Thyroid gland (tissue), 4 donors: ENCODE measurements around the gene UCKL1. TPM values are rescaled to one million over a fixed set of nuclear protein-coding genes. Genes with fewer than 3 reads are reported as not detected.

Experiments used
- DNase-seq, 2 donors: peaks; one replicate each; pipeline ENCODE4 v3.0.0-alpha.2; 2019
- H3K27ac ChIP-seq, 3 donors: fragments of 200-600 bp; sonication (generic); 1 replicate in 2 of 3; 2 replicates in 1 of 3; pipeline ENCODE4 v1.5.1; 2016 to 2019; ENCODE audit warnings: mild to moderate bottlenecking in 1 of 3, moderate library complexity in 1 of 3
- H3K27me3 ChIP-seq: fragments of 200-600 bp; sonication (generic); one replicate; pipeline ENCODE4 v1.5.1; 2019
- H3K36me3 ChIP-seq, 2 donors: fragments of 200-600 bp; sonication (generic); one replicate each; pipeline ENCODE4 v1.5.1; 2016 to 2019
- H3K4me1 ChIP-seq, 2 donors: fragments of 200-600 bp; sonication (generic); one replicate each; pipeline ENCODE4 v1.5.1; 2017 to 2019
- H3K4me3 ChIP-seq, 3 donors: fragments of 200-600 bp; sonication (generic); replicated peaks in 1 of 3; 1 replicate in 2 of 3; 2 replicates in 1 of 3; pipeline ENCODE4 v1.5.1; 2016; ENCODE audit warnings: mild to moderate bottlenecking in 1 of 3
- H3K9me3 ChIP-seq: fragments of 200-600 bp; sonication (generic); one replicate; pipeline ENCODE4 v1.5.1; 2017
- POLR2A ChIP-seq, 2 donors: fragments of 450-650 bp; IDR thresholded peaks; one replicate each; pipeline ENCODE4 v1.6.1; 2017; ENCODE audit warnings: antibody characterized with exemption in 2 of 2, mild to moderate bottlenecking in 2 of 2, moderate library complexity in 1 of 2
- WGBS, 2 donors: methylation state at CpG; one replicate each; pipeline ENCODE4 v1.1.5; 2017; 5-methylcytosine and 5-hydroxymethylcytosine counted together
- intact Hi-C: fragments of 100-400 bp; cut with DNase I; formaldehyde crosslinking; loops from one replicate; pipeline ENCODE4 v1.15.1; 2023
- total RNA-seq, 4 donors: library from RNA; depleted of rRNA; stranded (reverse); fragments of >200 nt; gene quantifications; one replicate each; pipeline ENCODE4 v1.2.3, GENCODE V29; 2016
- TF ChIP-seq, protein P1 (sequence below), 6 experiments: fragments of 200-600 bp in 3 of 6; fragments of 450-650 bp in 3 of 6; sonication (generic) in 3 of 6; IDR thresholded peaks; one replicate each; pipeline ENCODE4 v1.5.1; 2016 to 2019; ENCODE audit warnings: antibody characterized with exemption in 6 of 6, mild to moderate bottlenecking in 2 of 6, inconsistent platforms in 1 of 6, moderate library complexity in 1 of 6

UCKL1 gene
- total RNA-seq, 4 donors from 2014 or later = 21.6 to 44.3 (median 29.3) TPM

DNA sequence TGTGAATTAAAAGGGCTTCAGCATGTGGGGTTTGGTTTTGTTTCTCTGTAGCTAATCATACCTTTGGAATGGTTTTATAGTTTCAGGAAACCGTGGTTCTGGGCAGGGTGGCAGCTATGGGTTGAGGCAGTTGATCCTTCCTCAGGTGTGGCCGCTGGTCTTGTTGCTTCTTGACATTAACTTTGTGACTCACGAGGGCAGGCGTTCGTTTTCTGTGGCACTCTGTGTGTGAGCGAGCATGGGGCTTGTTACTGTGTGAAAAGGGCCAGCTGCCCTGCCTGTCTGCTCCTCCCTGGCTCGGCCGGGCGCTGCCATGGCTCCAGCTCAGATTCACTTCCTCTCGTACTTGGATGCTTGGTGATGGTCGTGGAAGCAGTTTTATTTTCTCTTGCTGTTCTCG, 45.0 kb downstream of the UCKL1 start:
- intact Hi-C loops = no loop called here
- H3K36me3 ChIP-seq = no peaks in the 10 kb centered on the region

DNA sequence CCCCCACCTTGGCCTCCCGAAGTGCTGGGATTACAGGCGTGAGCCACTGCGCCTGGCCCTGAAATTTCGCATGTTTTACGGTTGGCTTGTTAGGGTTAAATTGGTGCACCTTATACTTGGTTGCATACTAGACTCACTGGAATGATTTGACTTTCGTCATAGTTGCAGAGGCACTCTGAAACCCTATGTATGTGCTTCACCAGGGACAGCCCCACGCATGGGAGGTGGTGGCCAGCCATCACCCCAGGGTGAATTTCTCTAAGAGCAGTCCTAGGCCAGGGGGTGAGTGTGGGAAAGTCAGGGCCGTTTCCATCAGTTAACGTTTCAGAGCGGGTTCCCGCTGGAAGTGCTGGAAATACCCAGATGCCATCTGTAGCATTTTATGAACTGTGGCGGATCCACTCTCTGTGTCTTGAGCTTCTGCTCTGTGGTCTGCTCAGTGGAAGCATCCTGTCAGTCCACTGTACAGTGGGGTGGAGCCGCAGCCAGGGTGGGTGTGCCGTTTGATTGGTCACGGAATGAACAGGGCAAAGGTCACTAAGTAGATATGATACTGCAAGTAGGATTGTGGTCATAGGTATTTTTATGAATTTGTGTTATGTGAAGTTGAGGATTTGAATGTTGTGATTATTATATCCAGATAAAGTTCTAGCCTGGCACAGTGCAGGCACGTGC, 48.1 kb downstream of the UCKL1 start:
- H3K4me3 ChIP-seq = no peak overlapping the region
- intact Hi-C loops = no loop called here
- peaks cover 8 to 9% of the 10 kb centered on the region in 2 donors for H3K4me1 ChIP-seq
- H3K36me3 ChIP-seq = no peaks in the 10 kb centered on the region
- H3K27me3 ChIP-seq = no peaks in the 10 kb centered on the region
- no peak for TF ChIP-seq POLR2A (IDR thresholded peaks at IDR 0.05)
- TF ChIP-seq, protein P1, sequence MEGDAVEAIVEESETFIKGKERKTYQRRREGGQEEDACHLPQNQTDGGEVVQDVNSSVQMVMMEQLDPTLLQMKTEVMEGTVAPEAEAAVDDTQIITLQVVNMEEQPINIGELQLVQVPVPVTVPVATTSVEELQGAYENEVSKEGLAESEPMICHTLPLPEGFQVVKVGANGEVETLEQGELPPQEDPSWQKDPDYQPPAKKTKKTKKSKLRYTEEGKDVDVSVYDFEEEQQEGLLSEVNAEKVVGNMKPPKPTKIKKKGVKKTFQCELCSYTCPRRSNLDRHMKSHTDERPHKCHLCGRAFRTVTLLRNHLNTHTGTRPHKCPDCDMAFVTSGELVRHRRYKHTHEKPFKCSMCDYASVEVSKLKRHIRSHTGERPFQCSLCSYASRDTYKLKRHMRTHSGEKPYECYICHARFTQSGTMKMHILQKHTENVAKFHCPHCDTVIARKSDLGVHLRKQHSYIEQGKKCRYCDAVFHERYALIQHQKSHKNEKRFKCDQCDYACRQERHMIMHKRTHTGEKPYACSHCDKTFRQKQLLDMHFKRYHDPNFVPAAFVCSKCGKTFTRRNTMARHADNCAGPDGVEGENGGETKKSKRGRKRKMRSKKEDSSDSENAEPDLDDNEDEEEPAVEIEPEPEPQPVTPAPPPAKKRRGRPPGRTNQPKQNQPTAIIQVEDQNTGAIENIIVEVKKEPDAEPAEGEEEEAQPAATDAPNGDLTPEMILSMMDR (IDR thresholded peaks at IDR 0.05) = no peak
- no peaks in the 10 kb centered on the region for H3K9me3 ChIP-seq
- DNase-seq = no peak
- no peak overlapping the region for H3K27ac ChIP-seq
- WGBS, 2 donors = 81 to 84% methylated on average over 16 of the region's 16 CpGs

More for the DNA sequence above, 45.0 kb downstream of the UCKL1 start:
- Histone ChIP-seq H3K9me3 (no peaks in the 10 kb centered on the region), H3K27ac (no peak overlapping the region), H3K27me3 (no peaks in the 10 kb centered on the region), H3K4me3 (no peak overlapping the region), H3K4me1 (peaks cover 9 to 12% of the 10 kb centered on the region in 2 donors)
- WGBS, 2 donors = 65 to 71% methylated on average over 12 of the region's 12 CpGs
- no peak for TF ChIP-seq POLR2A (IDR thresholded peaks at IDR 0.05)
- TF ChIP-seq, protein P1 (IDR thresholded peaks at IDR 0.05) = no peak
- DNase-seq = no peak

DNA sequence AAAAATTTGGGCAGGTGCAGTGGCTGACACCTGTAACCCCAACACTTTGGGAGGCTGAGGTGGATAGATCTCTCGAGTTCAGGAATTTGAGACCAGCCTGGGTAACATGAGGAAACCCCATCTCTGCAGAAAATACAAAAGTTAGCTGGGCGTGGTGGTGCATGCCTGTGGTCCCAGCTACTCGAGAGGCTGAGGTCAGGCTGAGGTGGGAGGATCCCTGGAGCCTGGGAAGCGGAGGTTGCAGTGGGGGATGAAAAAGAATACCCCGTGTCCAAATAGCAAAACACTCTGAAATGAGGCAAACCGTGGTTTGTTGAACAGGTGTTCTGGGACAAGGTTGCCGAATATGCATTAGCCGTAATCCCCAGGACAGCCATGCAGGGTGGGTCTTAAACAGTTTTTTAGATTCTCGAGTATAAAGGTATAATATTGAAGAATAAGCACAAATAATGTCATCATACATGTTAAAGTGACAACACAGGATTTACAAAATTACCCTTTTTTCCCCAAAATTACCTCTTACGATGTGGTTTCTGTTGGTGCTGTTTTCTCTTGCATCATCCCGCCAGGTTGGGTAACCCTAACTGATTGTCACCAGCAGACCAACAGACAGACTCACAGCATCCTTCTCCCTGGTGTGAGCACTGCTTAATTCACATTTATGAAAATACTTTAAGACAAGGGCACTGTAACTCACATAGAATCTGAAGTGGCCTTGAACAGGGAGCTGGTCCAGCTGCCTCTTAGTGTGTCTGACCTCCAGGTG, 52.2 kb downstream of the UCKL1 start:
- 89 to 90% methylated on average over 11 of the region's 11 CpGs for WGBS, 2 donors
- H3K4me3 ChIP-seq = no peak overlapping the region
- H3K9me3 ChIP-seq = no peaks in the 10 kb centered on the region
- intact Hi-C loops = no loop called here
- H3K36me3 ChIP-seq = no peaks in the 10 kb centered on the region
- H3K27ac ChIP-seq = no peak overlapping the region
- H3K27me3 ChIP-seq = no peaks in the 10 kb centered on the region
- DNase-seq = no peak
- TF ChIP-seq, protein P1 (IDR thresholded peaks at IDR 0.05) = no peak
- TF ChIP-seq POLR2A (IDR thresholded peaks at IDR 0.05) = no peak
- H3K4me1 ChIP-seq = peaks cover 8 to 19% of the 10 kb centered on the region in 2 donors

DNA sequence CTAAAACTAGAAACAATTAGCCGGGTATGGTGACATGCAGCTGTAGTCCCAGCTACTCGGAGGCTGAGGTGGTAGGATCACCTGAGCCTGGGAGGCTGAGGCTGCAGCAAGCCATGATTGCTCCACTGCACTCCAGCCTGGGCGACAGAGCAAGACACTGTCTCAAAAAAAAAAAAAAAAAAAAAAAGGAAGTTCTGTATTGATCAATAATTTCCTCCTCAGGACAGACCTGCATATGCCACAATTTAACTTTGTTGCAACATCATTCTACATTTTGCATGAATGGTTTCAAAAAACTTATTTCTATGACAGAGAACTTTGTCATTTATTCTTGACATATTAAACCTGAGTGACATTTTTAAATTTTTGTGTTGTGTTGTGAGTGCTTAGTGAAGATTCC, 55.8 kb downstream of the UCKL1 start:
- Histone ChIP-seq H3K36me3 (no peaks in the 10 kb centered on the region), H3K4me1 (peaks cover 30 to 48% of the 10 kb centered on the region in 2 donors), H3K9me3 (no peaks in the 10 kb centered on the region), H3K27ac (no peak overlapping the region), H3K27me3 (no peaks in the 10 kb centered on the region), H3K4me3 (no peak overlapping the region)
- no peak for DNase-seq
- no peak for TF ChIP-seq POLR2A (IDR thresholded peaks at IDR 0.05)
- intact Hi-C loops = no loop called here
- 80 to 91% methylated on average over 3 of the region's 3 CpGs for WGBS, 2 donors

DNA sequence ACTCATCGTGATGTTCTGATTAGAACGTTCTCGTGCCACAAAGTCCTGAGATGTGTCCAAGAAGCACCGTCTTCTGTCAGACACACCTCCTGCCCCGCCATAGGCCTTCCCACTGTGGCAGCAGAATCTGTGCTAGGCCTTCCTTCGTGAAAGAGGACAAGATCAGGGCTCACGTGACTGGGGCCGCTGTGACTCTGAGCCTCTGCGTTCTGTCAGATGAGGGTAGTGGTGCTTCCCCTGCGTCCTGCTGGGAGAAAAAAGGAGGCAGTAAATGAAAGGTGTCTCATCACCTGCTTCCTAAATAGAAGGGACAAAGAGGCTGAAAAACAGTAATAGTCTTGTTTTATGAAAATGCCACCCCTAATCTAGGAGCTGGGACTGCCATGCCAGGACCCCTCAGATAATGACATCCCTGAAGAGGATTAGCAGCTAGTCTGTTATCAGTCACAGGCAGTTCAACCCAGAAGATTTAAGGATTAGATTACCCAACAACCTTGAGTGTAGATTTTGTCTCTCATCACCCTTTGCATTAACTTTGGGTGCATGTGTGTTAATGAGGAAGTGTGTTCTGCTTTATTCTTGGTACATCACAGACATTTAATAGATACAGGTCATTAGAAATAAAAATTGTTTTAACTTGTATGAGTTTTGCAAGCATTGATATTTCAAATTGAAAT, 57.2 kb downstream of the UCKL1 start:
- H3K36me3 ChIP-seq = no peaks in the 10 kb centered on the region
- peaks cover 36 to 53% of the 10 kb centered on the region in 2 donors for H3K4me1 ChIP-seq
- intact Hi-C loops = no loop called here
- DNase-seq = no peak
- no peaks in the 10 kb centered on the region for H3K9me3 ChIP-seq
- H3K27me3 ChIP-seq = no peaks in the 10 kb centered on the region
- H3K4me3 ChIP-seq = no peak overlapping the region
- WGBS, 2 donors = 83 to 88% methylated on average over 10 of the region's 10 CpGs
- TF ChIP-seq, protein P1 (IDR thresholded peaks at IDR 0.05) = no peak
- H3K27ac ChIP-seq = no peak overlapping the region
